GM23248 (cell line): ENCODE measurements around the gene ELMO1.

ENCODE experiments used
- EZH2 ChIP-seq: fragments of 200-600 bp; sonication (generic); IDR thresholded peaks from 2 replicates; pipeline ENCODE4 v1.6.1; 2018; ENCODE audit warnings: antibody characterized with exemption, mild to moderate bottlenecking; ENCODE audit not compliant: insufficient read depth, poor library complexity, severe bottlenecking
- EZH2phosphoT487 ChIP-seq: fragments of 200-600 bp; sonication (generic); IDR thresholded peaks from 2 replicates; pipeline ENCODE4 v1.6.1; 2018; ENCODE audit warnings: antibody characterized with exemption, moderate library complexity, mild to moderate bottlenecking, low read depth; ENCODE audit not compliant: insufficient read depth

DNA sequence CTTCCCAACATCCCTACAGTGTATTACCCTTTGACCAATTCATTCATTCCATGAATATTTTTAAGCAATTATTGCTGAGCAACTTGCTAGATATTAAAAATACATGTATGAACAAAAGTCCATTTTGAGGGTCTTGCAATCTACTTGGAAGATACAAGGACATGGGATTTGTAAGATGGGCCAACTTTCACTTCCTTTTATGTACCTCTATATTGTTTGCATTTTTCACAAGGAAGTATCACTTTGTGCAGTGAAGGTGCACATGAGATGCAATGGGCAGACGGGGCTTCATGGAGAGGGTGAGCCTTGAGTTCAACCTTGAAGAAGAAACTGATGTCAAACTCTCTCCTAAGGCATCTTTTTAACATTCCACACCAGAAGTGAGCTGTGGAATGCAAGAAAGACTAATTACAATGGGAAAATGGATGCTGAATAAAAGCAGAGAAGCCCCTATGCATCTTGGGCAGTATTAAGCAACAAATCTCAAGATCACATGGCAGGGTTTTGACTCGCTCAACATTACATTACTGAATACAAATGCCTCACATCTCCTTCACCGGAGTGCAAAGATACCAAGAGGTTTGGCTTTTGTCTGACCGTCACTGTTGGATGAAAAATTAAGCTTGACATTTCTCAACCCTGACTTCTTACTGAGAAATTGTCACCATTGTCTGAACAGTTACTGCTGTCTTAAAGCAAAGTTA, 341.5 kb downstream of the ELMO1 start:
- TF ChIP-seq EZH2phosphoT487 (no peak), EZH2 (no peak)
